Measurements from ENCODE around the gene SETX.

SETX gene

GRCh38 chr9:132372177-132373095 is 17.6 kb upstream of the SETX start:
- Histone ChIP-seq H3K27ac (ENCODE audit: low read depth, low read length) (no peak overlapping the region), H3K36me3 (ENCODE audit: low read length) (peaks cover 4% of the 10 kb centered on the region; the same call in 1 of the 2 replicates), H3F3A (ENCODE audit: insufficient read depth) (peaks cover 11% of the 10 kb centered on the region; the same call in 1 of the 2 replicates), H3K9ac (ENCODE audit: low read length) (no peak overlapping the region), H3K4me2 (ENCODE audit: low read depth, low read length, poor library complexity, severe bottlenecking) (no peak overlapping the region), H3K9me2 (replicated peaks; ENCODE audit: insufficient read depth, low read length) (no peaks in the 10 kb centered on the region), H3K4me3 (ENCODE audit: insufficient read depth, low read length, poor library complexity, severe bottlenecking) (no peak overlapping the region), H3K79me2 (ENCODE audit: insufficient read depth, low read length) (no peaks in the 10 kb centered on the region), H3K9me3 (ENCODE audit: insufficient read depth, low read length) (no peaks in the 10 kb centered on the region), H4K20me1 (ENCODE audit: low read depth, low read length) (no peaks in the 10 kb centered on the region), H3K27me3 (ENCODE audit: low read length) (no peaks in the 10 kb centered on the region), H2AFZ (ENCODE audit: low read depth, low read length, severe bottlenecking) (no peak overlapping the region)
- TF ChIP-seq EZH2phosphoT487 (conservative IDR thresholded peaks at IDR 0.05; ENCODE audit: low read length) (no peak), CTCF (IDR thresholded peaks at IDR 0.05; ENCODE audit: insufficient read depth, low read length, poor library complexity, severe bottlenecking) (no peak)

- H3K9me3 ChIP-seq (ENCODE audit: insufficient read depth, low read length), result no peaks in the 10 kb centered on the region
- no peak overlapping the region for H2AFZ ChIP-seq (ENCODE audit: low read depth, low read length, severe bottlenecking)
- H3K9ac ChIP-seq (ENCODE audit: low read length), result no peak overlapping the region
- H3K36me3 ChIP-seq (ENCODE audit: low read length), result peaks cover 4% of the 10 kb centered on the region; the same call in 1 of the 2 replicates
- no peak overlapping the region for H3K4me3 ChIP-seq (ENCODE audit: insufficient read depth, low read length, poor library complexity, severe bottlenecking)
- no peaks in the 10 kb centered on the region for H4K20me1 ChIP-seq (ENCODE audit: low read depth, low read length)
- H3K9me2 ChIP-seq (replicated peaks; ENCODE audit: insufficient read depth, low read length), result no peaks in the 10 kb centered on the region
- H3K79me2 ChIP-seq (ENCODE audit: insufficient read depth, low read length), result no peaks in the 10 kb centered on the region
- H3K4me2 ChIP-seq (ENCODE audit: low read depth, low read length, poor library complexity, severe bottlenecking), result no peak overlapping the region
- no peak overlapping the region for H3K27ac ChIP-seq (ENCODE audit: low read depth, low read length)
- H3F3A ChIP-seq (ENCODE audit: insufficient read depth), result peaks cover 11% of the 10 kb centered on the region; the same call in 1 of the 2 replicates
- H3K27me3 ChIP-seq (ENCODE audit: low read length), result no peaks in the 10 kb centered on the region
- TF ChIP-seq EZH2phosphoT487 (conservative IDR thresholded peaks at IDR 0.05; ENCODE audit: low read length), result no peak
- TF ChIP-seq CTCF (IDR thresholded peaks at IDR 0.05; ENCODE audit: insufficient read depth, low read length, poor library complexity, severe bottlenecking), result no peak
Observed at GRCh38 chr9:132370592-132370991, 15.8 kb upstream of the SETX start.

- H3K4me2 ChIP-seq (ENCODE audit: low read depth, low read length, poor library complexity, severe bottlenecking), result no peak overlapping the region
- H3K36me3 ChIP-seq (ENCODE audit: low read length), result no peaks in the 10 kb centered on the region
- H3K9me2 ChIP-seq (replicated peaks; ENCODE audit: insufficient read depth, low read length), result no peaks in the 10 kb centered on the region
- H2AFZ ChIP-seq (ENCODE audit: low read depth, low read length, severe bottlenecking), result no peak overlapping the region
- H4K20me1 ChIP-seq (ENCODE audit: low read depth, low read length), result no peaks in the 10 kb centered on the region
- H3K27ac ChIP-seq (ENCODE audit: low read depth, low read length), result no peak overlapping the region
- TF ChIP-seq EZH2phosphoT487 (conservative IDR thresholded peaks at IDR 0.05; ENCODE audit: low read length), result no peak
- TF ChIP-seq CTCF (IDR thresholded peaks at IDR 0.05; ENCODE audit: insufficient read depth, low read length, poor library complexity, severe bottlenecking), result no peak
- no peak overlapping the region for H3K4me3 ChIP-seq (ENCODE audit: insufficient read depth, low read length, poor library complexity, severe bottlenecking)
- no peak overlapping the region for H3K9ac ChIP-seq (ENCODE audit: low read length)
- no peaks in the 10 kb centered on the region for H3K79me2 ChIP-seq (ENCODE audit: insufficient read depth, low read length)
- no peaks in the 10 kb centered on the region for H3K27me3 ChIP-seq (ENCODE audit: low read length)
- H3F3A ChIP-seq (ENCODE audit: insufficient read depth), result 0 out of 2 replicates have a peak, but pooled peaks cover 4% of the 10 kb centered on the region
- no peaks in the 10 kb centered on the region for H3K9me3 ChIP-seq (ENCODE audit: insufficient read depth, low read length)
Observed at GRCh38 chr9:132369421-132369820, 14.6 kb upstream of the SETX start.

Data from SU-DHL-6 (cell line).